ACC112 (cell line): Measurements from ENCODE around the gene PDE2A.

Experiments used
- H2AFZ ChIP-seq: fragments of 200-600 bp; sonication (generic); one replicate; pipeline ENCODE4 v1.6.0; 2017; ENCODE audit warnings: antibody characterized with exemption, low read length; ENCODE audit not compliant: unreplicated experiment
- H3K27ac ChIP-seq: fragments of 200-600 bp; sonication (generic); 2 replicates; pipeline ENCODE4 v1.5.1; 2014; ENCODE audit warnings: low read depth, mild to moderate bottlenecking, antibody characterized with exemption, low read length, moderate library complexity
- H3K27me3 ChIP-seq: fragments of 200-600 bp; sonication (generic); 2 replicates; pipeline ENCODE4 v1.6.1; 2014; ENCODE audit warnings: mild to moderate bottlenecking, antibody characterized with exemption, low read length, moderate library complexity, mixed read lengths; ENCODE audit not compliant: insufficient read depth
- H3K36me3 ChIP-seq: fragments of 200-600 bp; sonication (generic); 2 replicates; pipeline ENCODE4 v1.6.1; 2016; ENCODE audit warnings: mild to moderate bottlenecking, antibody characterized with exemption, low read length, moderate library complexity, mixed read lengths; ENCODE audit not compliant: insufficient read depth
- H3K4me1 ChIP-seq: fragments of 200-600 bp; sonication (generic); one replicate; pipeline ENCODE4 v1.6.1; 2016; ENCODE audit warnings: low read length, mixed read lengths; ENCODE audit not compliant: insufficient read depth, unreplicated experiment, control insufficient read depth
- H3K4me3 ChIP-seq: fragments of 200-600 bp; sonication (generic); 2 replicates; pipeline ENCODE4 v1.5.1; 2014; ENCODE audit warnings: mild to moderate bottlenecking, low read depth, low read length
- H3K79me2 ChIP-seq: fragments of 200-600 bp; sonication (generic); one replicate; pipeline ENCODE4 v1.6.0; 2016; ENCODE audit warnings: low read length; ENCODE audit not compliant: control insufficient read depth, unreplicated experiment, insufficient read depth

The PDE2A gene

DNA sequence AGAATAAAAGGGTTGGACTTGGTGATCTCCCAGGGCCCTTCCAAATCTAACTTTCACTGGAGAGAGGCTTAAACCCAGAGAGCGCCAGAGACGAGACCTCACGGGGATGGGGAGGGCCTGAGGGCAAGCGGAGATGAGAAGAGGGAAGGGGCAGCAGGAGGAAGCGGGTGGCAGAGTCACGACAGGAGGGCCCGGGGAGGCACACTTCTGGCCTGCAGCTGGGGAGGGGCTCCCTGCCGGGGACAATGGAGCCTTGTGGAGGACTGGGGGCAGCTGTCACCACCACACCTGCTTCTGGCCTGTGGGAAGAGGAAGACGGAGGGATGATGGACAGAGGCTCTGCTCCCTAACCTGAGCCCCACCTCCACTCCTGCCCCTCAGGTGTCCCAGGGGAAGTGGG, 40.2 kb downstream of the PDE2A start:
- H3K36me3 ChIP-seq = no peaks in the 10 kb centered on the region
- no peaks in the 10 kb centered on the region for H3K4me1 ChIP-seq
- peaks cover 38% of the 10 kb centered on the region for H3K27me3 ChIP-seq
- H3K4me3 ChIP-seq = no peak overlapping the region
- H3K27ac ChIP-seq = no peak overlapping the region
- no peaks in the 10 kb centered on the region for H3K79me2 ChIP-seq
- H2AFZ ChIP-seq = no peak overlapping the region

DNA sequence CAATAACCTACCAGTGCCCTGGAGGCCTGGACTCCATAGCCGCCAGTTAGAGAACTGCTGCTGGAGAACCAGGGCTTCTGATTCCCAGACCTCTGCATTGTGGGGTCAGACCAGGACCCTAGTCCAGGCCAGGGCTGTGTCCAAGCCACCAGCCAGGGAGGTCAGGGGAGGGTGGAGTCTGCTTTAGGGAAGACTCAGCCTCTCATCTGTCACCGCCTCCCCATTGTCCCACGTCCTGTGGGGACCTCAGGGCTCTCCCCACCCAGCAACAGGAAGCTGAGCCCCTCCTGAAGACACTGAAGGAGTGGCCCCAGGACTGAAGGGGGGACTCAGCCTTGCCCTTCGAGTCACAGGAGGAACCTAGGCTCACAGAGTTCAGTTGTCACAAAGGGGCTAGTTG, 41.2 kb downstream of the PDE2A start:
- H3K27me3 ChIP-seq = peaks cover 29% of the 10 kb centered on the region
- no peaks in the 10 kb centered on the region for H3K4me1 ChIP-seq
- H2AFZ ChIP-seq = no peak overlapping the region
- H3K4me3 ChIP-seq = no peak overlapping the region
- H3K27ac ChIP-seq = no peak overlapping the region
- H3K36me3 ChIP-seq = no peaks in the 10 kb centered on the region
- no peaks in the 10 kb centered on the region for H3K79me2 ChIP-seq

DNA sequence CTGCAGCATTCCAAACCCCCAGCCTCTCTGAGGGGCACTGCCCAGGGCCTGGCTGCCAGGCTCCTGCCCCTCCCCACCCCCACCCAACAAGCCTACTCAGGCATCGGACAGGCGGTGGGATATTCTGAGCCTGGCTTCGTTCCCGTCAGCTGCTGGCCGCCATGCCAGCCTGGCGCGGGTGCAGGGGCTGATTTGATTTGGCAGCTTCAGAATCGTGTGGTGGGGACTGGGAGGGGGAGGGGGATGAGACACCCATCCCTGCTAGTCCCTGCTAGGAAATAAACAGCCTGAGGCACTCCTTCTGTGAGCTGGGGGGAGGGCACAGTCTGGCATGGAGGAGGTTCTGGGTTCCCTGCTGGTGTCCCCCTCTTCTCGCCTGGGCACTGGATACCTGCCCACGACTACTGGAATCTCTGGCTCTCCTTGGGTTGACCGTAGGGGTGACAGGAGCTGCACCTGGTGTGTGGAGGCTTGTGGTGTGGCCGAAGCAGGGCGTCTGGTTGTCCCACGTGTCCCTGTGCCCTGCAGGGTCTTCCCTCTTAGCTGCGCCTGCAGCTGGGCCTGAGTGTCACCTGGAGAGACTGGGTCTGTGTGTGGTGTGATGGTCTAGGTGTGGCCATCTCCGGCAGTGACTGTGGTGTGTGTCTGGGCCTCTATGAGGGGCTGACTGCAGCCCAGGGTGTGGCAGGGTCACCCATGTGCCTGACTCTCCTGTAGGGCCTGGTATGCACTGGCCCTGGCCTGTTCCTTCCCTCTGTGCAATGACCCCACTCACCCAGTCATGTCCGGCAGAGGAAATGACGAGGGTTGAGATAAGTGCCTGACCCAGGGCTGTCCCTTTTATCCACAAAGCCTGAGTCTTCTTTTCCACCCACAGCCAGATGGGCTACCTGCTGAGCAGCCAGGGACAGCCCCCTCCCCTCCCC, 42.2 kb downstream of the PDE2A start:
- no peaks in the 10 kb centered on the region for H3K4me1 ChIP-seq
- no peak overlapping the region for H2AFZ ChIP-seq
- H3K27ac ChIP-seq = no peak overlapping the region
- H3K27me3 ChIP-seq = peaks cover 19% of the 10 kb centered on the region
- no peaks in the 10 kb centered on the region for H3K79me2 ChIP-seq
- no peaks in the 10 kb centered on the region for H3K36me3 ChIP-seq
- no peak overlapping the region for H3K4me3 ChIP-seq

DNA sequence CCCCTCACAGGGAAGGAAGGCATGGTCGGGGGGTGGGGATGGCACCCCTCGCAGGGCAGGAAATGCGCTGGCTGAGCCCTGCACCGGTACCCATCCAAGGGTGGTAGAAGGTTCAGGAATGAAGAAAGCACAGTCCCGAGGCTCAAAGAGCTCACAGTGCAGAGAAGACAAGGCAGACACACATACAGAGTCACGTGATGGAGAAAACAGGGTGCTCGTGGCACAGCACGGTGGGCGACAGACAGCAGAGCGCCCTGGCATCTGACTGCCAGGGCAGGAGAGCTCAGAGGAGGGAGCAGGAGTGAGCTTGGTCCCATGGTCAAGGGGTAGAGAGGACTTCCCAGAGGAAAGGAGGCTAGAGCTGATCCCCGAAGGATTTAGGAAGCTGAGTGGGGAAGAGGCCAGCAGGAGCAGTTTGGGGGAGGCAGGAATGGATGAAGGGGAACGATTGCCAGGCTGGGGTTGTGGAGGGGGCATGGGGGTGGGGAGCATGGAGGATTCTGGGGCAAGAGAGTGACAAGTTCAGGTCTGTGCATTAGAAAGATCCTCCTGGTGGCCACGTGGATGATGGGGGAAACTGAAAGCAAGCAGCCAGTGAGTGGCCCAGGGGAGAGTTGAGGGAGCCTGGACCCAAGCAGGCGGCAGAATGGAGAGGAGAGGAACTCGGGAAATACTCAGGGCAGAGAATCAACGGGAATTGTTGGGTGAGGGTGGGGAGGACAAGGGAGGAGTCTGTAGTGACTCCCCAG, 43.9 kb downstream of the PDE2A start:
- no peaks in the 10 kb centered on the region for H3K79me2 ChIP-seq
- no peak overlapping the region for H2AFZ ChIP-seq
- H3K4me3 ChIP-seq = no peak overlapping the region
- H3K27me3 ChIP-seq = peaks cover 3% of the 10 kb centered on the region; the same call in 1 of the 2 replicates
- no peaks in the 10 kb centered on the region for H3K4me1 ChIP-seq
- H3K27ac ChIP-seq = no peak overlapping the region
- H3K36me3 ChIP-seq = no peaks in the 10 kb centered on the region

DNA sequence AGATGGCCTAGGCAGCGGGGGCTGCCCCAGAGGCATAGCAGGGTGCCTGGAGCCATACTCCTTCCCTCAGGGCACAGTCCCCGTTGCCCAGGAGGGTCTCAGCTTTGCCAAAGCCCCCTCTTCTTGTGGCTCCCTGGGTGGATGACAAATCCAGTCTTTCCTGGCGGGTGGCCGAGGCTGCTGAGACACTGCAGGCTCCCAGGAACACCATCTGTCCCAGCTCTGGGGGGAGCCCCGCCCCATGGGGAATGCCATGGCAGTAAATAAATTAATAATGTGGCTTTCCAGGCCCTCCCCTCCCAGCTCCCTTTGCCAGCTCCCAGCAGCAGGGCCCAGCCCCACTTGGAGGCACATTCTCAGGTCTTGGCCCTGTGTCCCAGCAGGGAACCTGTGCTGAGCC, 45.0 kb downstream of the PDE2A start:
- Histone ChIP-seq H3K4me1 (no peaks in the 10 kb centered on the region), H3K79me2 (no peaks in the 10 kb centered on the region), H3K27ac (no peak overlapping the region), H2AFZ (no peak overlapping the region), H3K4me3 (no peak overlapping the region), H3K27me3 (no peaks in the 10 kb centered on the region), H3K36me3 (no peaks in the 10 kb centered on the region)

DNA sequence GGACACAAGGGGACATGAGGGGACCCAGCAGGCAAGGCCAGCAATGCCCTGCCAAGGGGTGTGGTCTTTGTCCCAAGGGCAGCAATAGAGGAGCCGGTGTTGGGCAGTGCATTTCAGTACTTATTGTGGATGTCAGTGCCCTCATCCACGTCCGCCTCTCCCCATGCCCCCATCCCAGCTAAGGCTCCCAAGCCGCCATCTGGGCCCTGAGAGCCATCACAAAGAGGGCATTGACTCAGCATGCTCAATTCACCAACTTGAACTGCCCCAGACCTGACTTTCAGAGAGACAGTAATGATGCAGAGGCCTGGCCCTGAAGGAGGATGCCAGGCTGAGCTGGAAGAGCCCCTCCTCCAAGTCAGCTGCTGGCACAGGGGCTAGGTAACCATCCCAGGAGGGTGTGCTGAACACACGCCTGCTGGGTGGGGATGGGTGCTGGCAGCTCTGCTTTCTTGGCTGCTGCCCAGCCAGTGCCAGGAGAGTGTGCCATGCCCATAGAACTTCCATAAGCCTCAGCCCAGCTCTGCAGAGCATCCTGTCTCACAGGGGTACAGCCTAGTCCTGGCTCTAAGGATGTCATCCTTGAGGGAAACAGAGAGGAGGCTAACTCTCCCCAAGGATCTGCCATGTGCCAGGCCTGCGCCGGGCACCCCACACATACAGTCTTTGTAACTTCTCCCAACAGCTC, 46.5 kb downstream of the PDE2A start:
- H3K27me3 ChIP-seq = peaks cover 13% of the 10 kb centered on the region

DNA sequence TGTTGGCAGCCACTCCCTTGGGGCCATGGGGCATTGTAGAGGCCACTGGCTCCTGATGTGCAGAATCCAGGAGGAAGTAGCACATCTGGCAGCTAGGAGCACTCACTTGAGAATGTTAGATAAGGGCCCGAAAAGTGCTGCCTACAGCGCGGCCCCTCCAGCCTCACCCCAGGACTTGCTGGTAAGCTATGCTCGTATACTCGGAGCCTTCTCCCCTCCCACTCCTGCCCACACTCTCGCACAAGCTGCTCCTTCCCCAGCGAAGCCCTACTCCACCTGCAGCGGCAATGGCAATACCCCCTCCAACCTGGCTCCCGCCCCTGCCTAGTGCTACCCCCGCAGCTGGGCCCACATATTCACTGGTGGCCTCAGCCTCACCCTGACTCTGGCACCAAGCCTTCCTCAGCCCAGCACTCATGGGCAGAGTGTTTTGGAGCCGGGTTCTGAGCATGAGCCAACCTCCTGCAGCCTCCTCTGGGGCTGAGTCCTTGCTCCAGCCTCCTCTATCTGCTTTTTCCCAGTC, 47.7 kb downstream of the PDE2A start:
- Histone ChIP-seq H3K4me3 (no peak overlapping the region), H3K36me3 (no peaks in the 10 kb centered on the region), H3K27ac (no peak overlapping the region), H3K79me2 (no peaks in the 10 kb centered on the region), H2AFZ (no peak overlapping the region), H3K27me3 (peaks cover 25% of the 10 kb centered on the region), H3K4me1 (no peaks in the 10 kb centered on the region)

More for the DNA sequence above, 46.5 kb downstream of the PDE2A start:
- no peak overlapping the region for H3K4me3 ChIP-seq
- no peak overlapping the region for H2AFZ ChIP-seq
- no peak overlapping the region for H3K27ac ChIP-seq
- no peaks in the 10 kb centered on the region for H3K79me2 ChIP-seq
- no peaks in the 10 kb centered on the region for H3K36me3 ChIP-seq
- no peaks in the 10 kb centered on the region for H3K4me1 ChIP-seq

DNA sequence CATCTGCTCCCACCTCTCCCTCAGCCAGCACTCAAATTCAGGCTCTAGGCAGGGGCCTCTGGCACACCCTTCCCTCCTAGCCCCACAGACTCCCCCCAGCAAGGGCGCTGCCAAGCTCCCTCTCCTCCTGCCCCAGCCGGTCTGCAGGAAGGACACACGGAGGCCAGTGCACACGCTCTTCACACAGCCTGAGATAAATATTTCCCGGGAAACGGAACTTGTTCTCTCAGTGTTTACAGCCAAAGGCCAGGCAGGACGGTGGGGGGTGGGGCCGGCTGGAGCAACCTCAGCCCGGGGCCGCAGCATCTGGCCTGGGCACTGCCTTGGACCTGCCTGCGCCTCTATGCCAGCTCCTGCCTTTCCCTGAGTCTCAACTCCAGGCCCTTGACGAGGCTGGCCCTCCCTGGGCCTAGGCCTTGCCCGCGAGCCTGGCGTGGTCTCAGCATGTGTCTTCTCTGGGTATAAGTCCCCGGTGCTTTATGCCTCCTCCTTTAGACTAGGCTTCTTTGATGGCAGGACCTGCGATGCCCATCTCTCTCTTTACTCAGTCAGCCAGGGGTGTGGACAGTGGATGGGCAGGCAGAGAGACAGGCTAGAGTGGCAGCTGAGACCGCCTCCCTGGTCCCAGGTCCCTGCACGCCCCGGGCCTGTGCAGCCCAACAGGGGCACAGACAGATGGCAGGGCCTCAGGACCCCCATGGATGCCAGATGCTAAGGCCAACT, 48.4 kb downstream of the PDE2A start:
- Histone ChIP-seq H3K27me3 (peaks cover 31% of the 10 kb centered on the region), H3K27ac (no peak overlapping the region), H3K79me2 (no peaks in the 10 kb centered on the region), H3K4me1 (no peaks in the 10 kb centered on the region), H3K36me3 (no peaks in the 10 kb centered on the region), H3K4me3 (no peak overlapping the region), H2AFZ (no peak overlapping the region)

DNA sequence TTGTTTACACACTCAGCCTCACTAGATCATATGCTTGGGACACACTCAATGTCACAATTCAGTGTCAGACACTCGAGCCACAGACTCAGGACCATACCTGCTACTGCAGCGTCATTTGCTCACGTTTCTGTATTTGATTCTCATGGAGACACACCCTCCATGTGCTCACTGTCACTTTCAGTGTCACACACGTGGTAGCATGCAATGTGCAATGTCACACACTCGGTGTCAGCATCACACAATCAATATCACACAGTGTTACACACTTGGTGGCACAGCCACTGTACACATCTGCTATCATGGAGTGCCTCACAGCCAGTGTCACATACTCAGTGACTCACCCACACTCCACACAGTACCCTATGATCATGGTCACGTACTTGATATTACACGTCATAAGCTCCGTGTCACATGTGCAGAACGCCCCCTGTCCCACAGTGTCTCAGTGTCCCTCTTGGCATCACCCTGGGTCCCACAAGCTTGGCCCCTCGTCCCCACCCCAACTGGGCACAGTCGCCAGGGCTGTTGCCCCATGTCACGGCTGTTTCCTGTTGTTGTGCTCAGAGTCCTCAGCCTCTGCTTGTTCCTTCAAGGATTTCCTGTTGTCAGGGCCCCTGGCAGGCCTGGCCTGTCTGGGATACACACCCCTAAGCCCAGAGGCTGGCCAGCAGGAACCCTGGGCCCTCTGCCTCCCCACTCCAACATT, 49.6 kb downstream of the PDE2A start:
- no peaks in the 10 kb centered on the region for H3K4me1 ChIP-seq

More for the DNA sequence above, 49.6 kb downstream of the PDE2A start:
- Histone ChIP-seq H3K4me3 (no peak overlapping the region), H3K36me3 (no peaks in the 10 kb centered on the region), H3K27me3 (peaks cover 40% of the 10 kb centered on the region), H3K79me2 (no peaks in the 10 kb centered on the region), H3K27ac (no peak overlapping the region), H2AFZ (no peak overlapping the region)
